ENCODE results near the gene DCUN1D3. TPM values are rescaled to one million over a fixed set of nuclear protein-coding genes. Genes with fewer than 3 reads are reported as not detected.

Gene DCUN1D3
- total RNA-seq, 4 donors from 2014 or later: 10.3 to 13.7 (median 11.8) TPM

DNA sequence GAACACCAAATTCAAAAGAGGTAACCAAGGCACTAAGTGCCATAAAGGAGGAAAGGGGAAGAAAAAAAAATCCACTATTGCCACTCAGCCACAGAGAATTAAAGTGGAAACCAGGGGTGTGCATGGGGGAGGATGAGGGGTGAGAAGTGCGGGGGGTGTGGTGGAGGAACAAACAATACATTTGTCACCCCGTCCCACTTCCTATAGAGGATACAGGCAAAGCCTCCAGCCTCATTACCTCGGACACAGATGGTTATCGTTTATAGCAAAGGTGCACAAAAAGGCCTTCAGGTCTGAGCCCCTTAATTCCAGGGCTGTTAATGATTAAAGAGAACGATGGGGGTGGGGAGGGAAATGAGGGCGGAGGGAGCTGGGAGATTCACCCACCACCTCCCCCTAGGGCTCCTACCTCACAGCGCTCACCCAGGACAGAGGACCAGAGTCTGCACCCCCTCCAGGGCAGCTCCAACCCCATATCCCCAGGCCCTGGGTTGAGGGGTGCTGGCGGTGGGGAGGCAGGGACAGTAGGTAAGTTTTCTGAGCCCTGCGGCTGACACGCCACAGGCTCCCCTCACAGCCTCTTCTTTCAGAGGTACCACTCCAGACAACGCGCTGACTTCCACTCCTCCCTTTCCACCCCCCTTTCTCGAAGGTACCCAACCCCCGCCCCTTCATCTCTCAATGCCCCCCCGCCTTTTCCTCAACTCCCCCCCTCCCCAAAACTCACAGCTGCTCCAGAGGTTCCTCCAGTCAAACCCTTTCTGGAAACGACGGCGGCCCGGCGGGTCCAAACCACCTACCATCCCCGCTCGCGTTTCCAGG, 470 bp downstream of the DCUN1D3 start:
- peaks cover 15 to 42% of the 10 kb centered on the region in 2 donors for H3K4me1 ChIP-seq
- peak overlapping the region; percentile 60 to 89 (median 63) for H3K4me3 ChIP-seq (replicated peaks in 1 of 3)
- intact Hi-C loops (cut with DNase I): loop anchor here (10.0 kb wide), 1 partner anchor 45 kb away; no protein-coding TSS in a partner anchor
- peak overlapping the region; percentile 92 to 97 (median 95) for H3K27ac ChIP-seq
- DNase-seq: no peak
- TF ChIP-seq POLR2A (IDR thresholded peaks at IDR 0.05) (no peak), CTCF (IDR thresholded peaks at IDR 0.05) (no peak)
- no peaks in the 10 kb centered on the region for H3K9me3 ChIP-seq
- H3K27me3 ChIP-seq: no peaks in the 10 kb centered on the region
- H3K36me3 ChIP-seq: peaks cover 5 to 7% of the 10 kb centered on the region in 2 donors
- 0 to 1% methylated on average over 21 of the region's 23 CpGs for WGBS, 2 donors

DNA sequence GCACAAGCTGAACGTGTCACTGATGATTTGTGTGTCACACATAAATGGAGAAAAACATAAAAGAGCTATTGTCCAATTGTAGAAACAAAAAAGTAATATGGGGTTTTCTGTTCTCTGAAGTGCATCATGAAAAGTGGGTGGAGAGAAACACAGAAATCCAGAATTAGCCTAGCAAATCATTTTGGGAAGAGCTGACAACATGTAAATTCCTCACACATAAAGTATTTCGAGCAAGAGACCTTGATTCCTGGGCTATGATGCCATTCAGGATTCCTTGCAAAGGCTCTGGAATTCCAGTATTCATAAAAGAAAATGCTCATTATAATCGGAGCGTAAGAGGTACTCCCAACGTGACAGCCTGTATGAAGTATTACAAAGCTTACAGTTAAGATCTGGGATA, 1.1 kb downstream of the DCUN1D3 start:
- H3K27me3 ChIP-seq: no peaks in the 10 kb centered on the region
- DNase-seq: no peak

DNA sequence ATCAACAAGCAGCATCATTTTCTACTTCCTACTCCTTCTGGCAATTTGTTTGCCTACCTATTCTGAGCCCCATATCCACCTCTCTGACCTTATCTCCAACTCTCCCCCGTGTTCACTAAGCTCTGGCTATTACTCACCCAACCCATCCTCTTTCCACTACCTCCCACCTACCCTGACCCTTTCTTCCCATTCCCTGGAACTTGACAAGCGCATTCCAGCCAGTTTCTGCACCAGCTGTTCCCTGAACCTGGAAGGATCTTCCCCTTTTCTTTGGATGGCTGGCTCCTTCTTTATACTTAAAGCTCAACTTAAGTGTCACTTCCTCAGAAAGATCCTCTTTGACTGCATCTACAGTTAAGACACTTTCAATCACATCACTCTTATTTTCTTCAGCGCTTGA, 2.2 kb downstream of the DCUN1D3 start:
- 71 to 75% methylated on average over 3 of the region's 3 CpGs for WGBS, 2 donors
- Histone ChIP-seq H3K4me3 (replicated peaks in 1 of 3) (no peak overlapping the region), H3K4me1 (peaks cover 15 to 30% of the 10 kb centered on the region in 2 donors), H3K9me3 (no peaks in the 10 kb centered on the region), H3K36me3 (peaks cover 5 to 7% of the 10 kb centered on the region in 2 donors), H3K27ac (no peak overlapping the region), H3K27me3 (no peaks in the 10 kb centered on the region)
- TF ChIP-seq CTCF (IDR thresholded peaks at IDR 0.05): no peak
- no peak for TF ChIP-seq POLR2A (IDR thresholded peaks at IDR 0.05)
- intact Hi-C loops (cut with DNase I): no loop called here
- no peak for DNase-seq

More for the DNA sequence above, 1.1 kb downstream of the DCUN1D3 start:
- Histone ChIP-seq H3K36me3 (peaks cover 5 to 7% of the 10 kb centered on the region in 2 donors), H3K27ac (peak overlapping the region in 2 of 3 donors; percentile 92 to 95), H3K4me3 (replicated peaks in 1 of 3) (peak overlapping the region; percentile 60 to 89 (median 63)), H3K9me3 (no peaks in the 10 kb centered on the region), H3K4me1 (peaks cover 15 to 39% of the 10 kb centered on the region in 2 donors)
- TF ChIP-seq CTCF (IDR thresholded peaks at IDR 0.05): no peak
- no peak for TF ChIP-seq POLR2A (IDR thresholded peaks at IDR 0.05)
- intact Hi-C loops (cut with DNase I): no loop called here
- WGBS, 2 donors: 26 to 27% methylated on average over 5 of the region's 5 CpGs

DNA sequence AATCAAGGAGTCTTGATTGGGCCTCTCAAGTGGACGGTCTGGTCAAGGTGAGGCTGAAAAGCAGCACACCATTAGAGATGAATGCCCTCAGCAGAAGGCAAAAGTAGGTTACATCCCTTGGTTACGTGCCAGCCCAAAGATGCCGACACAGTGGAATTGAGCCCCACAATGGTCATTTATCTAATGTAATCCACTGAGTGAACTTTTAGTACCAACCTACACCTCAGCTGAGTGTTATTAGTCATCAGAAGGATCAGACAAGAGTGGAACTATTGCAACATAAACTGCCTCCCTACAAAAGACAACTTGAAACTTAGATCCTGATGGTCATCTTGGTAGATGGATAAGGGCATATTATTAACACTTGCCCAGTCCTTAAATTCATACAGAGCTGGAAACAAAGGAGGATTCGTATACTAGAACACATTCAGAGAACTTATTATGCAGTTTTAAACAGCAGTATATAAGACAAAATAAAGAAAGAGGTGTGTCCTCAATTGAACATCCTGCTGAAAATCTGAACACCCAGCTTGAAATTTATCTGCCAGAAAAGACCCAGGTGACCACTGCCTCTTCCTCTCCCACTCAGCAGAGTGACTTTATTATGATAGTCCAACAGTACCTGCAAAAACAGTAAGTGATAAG, 2.8 kb downstream of the DCUN1D3 start:
- no peak overlapping the region for H3K27ac ChIP-seq
- intact Hi-C loops (cut with DNase I): no loop called here
- DNase-seq: no peak
- no peaks in the 10 kb centered on the region for H3K27me3 ChIP-seq
- no peak overlapping the region for H3K4me3 ChIP-seq (replicated peaks in 1 of 3)
- H3K9me3 ChIP-seq: no peaks in the 10 kb centered on the region
- WGBS, 2 donors: 84 to 85% methylated on average over 4 of the region's 4 CpGs
- peaks cover 5 to 7% of the 10 kb centered on the region in 2 donors for H3K36me3 ChIP-seq
- TF ChIP-seq CTCF (IDR thresholded peaks at IDR 0.05): no peak
- TF ChIP-seq POLR2A (IDR thresholded peaks at IDR 0.05): no peak
- peaks cover 15 to 26% of the 10 kb centered on the region in 2 donors for H3K4me1 ChIP-seq

DNA sequence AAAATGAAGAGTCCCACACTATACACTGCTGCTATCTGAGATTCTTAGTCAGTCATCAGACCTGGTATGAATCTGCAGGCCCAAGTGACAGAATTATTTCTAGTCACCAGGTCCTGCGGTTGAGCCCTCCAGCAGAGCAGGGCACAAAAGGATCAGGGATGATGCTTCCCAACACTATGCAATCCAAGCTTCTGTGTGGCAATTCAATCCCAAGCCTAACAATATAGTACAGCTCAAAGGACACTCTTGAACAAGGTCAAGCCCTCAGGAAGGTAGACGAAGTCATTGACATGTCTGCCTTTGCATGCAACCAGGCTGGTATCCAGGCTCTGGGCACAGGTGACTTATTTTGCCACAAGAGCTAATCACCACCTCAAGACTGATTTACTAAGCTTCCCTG, 5.8 kb downstream of the DCUN1D3 start:
- no peaks in the 10 kb centered on the region for H3K27me3 ChIP-seq
- no peak overlapping the region for H3K4me3 ChIP-seq (replicated peaks in 1 of 3)
- no peaks in the 10 kb centered on the region for H3K9me3 ChIP-seq
- peaks cover 5 to 7% of the 10 kb centered on the region in 2 donors for H3K36me3 ChIP-seq
- no peak for DNase-seq
- WGBS, 2 donors: 89 to 95% methylated on average over 2 of the region's 2 CpGs
- peaks cover 4 to 15% of the 10 kb centered on the region in 2 donors for H3K4me1 ChIP-seq
- no peak for TF ChIP-seq CTCF (IDR thresholded peaks at IDR 0.05)
- no peak for TF ChIP-seq POLR2A (IDR thresholded peaks at IDR 0.05)
- no peak overlapping the region for H3K27ac ChIP-seq
- intact Hi-C loops (cut with DNase I): no loop called here
